Common myeloid progenitor, CD34-positive (primary cell): Measurements from ENCODE around the gene SMOC2.

ENCODE experiments used
- CTCF ChIA-PET: fragments of 350-600 bp; sonication (Branson Sonifier 250); formaldehyde crosslinking; loops from one replicate; lab custom pipeline; 2021; ENCODE audit warnings: antibody characterized with exemption; lab: Charles Lee
- POLR2A ChIA-PET: fragments of 350-600 bp; sonication (Branson Sonifier 250); formaldehyde crosslinking; loops from one replicate; lab custom pipeline; 2021; ENCODE audit warnings: antibody characterized with exemption; lab: Charles Lee
- DNase-seq, 3 donors: peaks; one replicate each; pipeline versions ENCODE4 v3.0.0 to v3.0.0-alpha.2; 2013
- H3K27ac ChIP-seq, 2 experiments: 1 replicate in 1 of 2; 2 replicates in 1 of 2; pipeline ENCODE4 v1.7.0; 2013; ENCODE audit warnings: inconsistent platforms in 2 of 2, low read length in 2 of 2, mild to moderate bottlenecking in 2 of 2, low read depth in 1 of 2, moderate library complexity in 1 of 2; ENCODE audit not compliant: severe bottlenecking in 2 of 2, insufficient read depth in 1 of 2, poor library complexity in 1 of 2
- H3K27me3 ChIP-seq, 5 experiments: replicated peaks in 2 of 5; 1 replicate in 3 of 5; 2 replicates in 2 of 5; pipeline versions ENCODE4 v1.6.1 to v1.7.0; 2013; ENCODE audit warnings: low read length in 4 of 5, mild to moderate bottlenecking in 2 of 5, moderate library complexity in 2 of 5, inconsistent platforms in 1 of 5; ENCODE audit not compliant: insufficient read depth in 5 of 5, control insufficient read depth in 4 of 5
- H3K36me3 ChIP-seq, 4 experiments: 1 replicate in 2 of 4; 2 replicates in 2 of 4; pipeline versions ENCODE4 v1.6.1 to v1.7.0; 2013; ENCODE audit warnings: low read length in 3 of 4, control low read depth in 1 of 4, mild to moderate bottlenecking in 1 of 4; ENCODE audit not compliant: control insufficient read depth in 4 of 4, insufficient read depth in 4 of 4
- H3K4me1 ChIP-seq, 4 experiments: 1 replicate in 3 of 4; 2 replicates in 1 of 4; pipeline versions ENCODE4 v1.6.1 to v1.7.1; 2013; ENCODE audit warnings: low read length in 3 of 4, mild to moderate bottlenecking in 3 of 4, control low read depth in 1 of 4, inconsistent platforms in 1 of 4, moderate library complexity in 1 of 4; ENCODE audit not compliant: control insufficient read depth in 4 of 4, insufficient read depth in 4 of 4; ENCODE audit errors: control extremely low read depth in 1 of 4
- H3K4me3 ChIP-seq, 7 experiments: 1 replicate in 4 of 7; 2 replicates in 3 of 7; pipeline versions ENCODE4 v1.5.1 to v1.7.0; 2013; ENCODE audit warnings: mild to moderate bottlenecking in 7 of 7, low read length in 6 of 7, moderate library complexity in 6 of 7, inconsistent platforms in 2 of 7, low read depth in 2 of 7, control low read depth in 1 of 7; ENCODE audit not compliant: insufficient read depth in 4 of 7, control insufficient read depth in 1 of 7; ENCODE audit errors: extremely low read depth in 1 of 7
- H3K9me3 ChIP-seq, 5 experiments: 1 replicate in 4 of 5; 2 replicates in 1 of 5; pipeline versions ENCODE4 v1.6.1 to v1.7.1; 2013; ENCODE audit warnings: low read length in 4 of 5, mild to moderate bottlenecking in 2 of 5, inconsistent platforms in 1 of 5, low read depth in 1 of 5, moderate library complexity in 1 of 5; ENCODE audit not compliant: control insufficient read depth in 4 of 5, insufficient read depth in 2 of 5; ENCODE audit errors: control extremely low read depth in 1 of 5
- WGBS: methylation state at CpG from one replicate; pipeline ENCODE4 v1.1.5; 2013; ENCODE audit not compliant: insufficient coverage; 5-methylcytosine and 5-hydroxymethylcytosine counted together

Gene SMOC2

GRCh38 chr6:168709991-168710390, 269.0 kb downstream of the SMOC2 start:
- no peaks in the 10 kb centered on the region for H3K36me3 ChIP-seq
- peaks cover 0 to 4% (median 0%) of the 10 kb centered on the region in 5 experiments for H3K27me3 ChIP-seq
- no peak overlapping the region for H3K4me3 ChIP-seq
- ChIA-PET POLR2A (no interaction called here), CTCF (interaction anchor here (0.6 kb wide), 1 partner anchor 984 kb away, joined by 3 read pairs; no protein-coding TSS in a partner anchor)
- no peak for DNase-seq
- WGBS: 94% methylated on average over 7 of the region's 9 CpGs
- no peaks in the 10 kb centered on the region for H3K4me1 ChIP-seq
- H3K27ac ChIP-seq: no peak overlapping the region
- peaks cover 0 to 6% (median 0%) of the 10 kb centered on the region in 5 experiments for H3K9me3 ChIP-seq

GRCh38 chr6:168711049-168711640, 270.2 kb downstream of the SMOC2 start:
- peaks cover 0 to 3% (median 0%) of the 10 kb centered on the region in 5 experiments for H3K9me3 ChIP-seq
- H3K4me1 ChIP-seq: no peaks in the 10 kb centered on the region
- no peak overlapping the region for H3K27ac ChIP-seq
- 46% methylated on average over 2 of the region's 5 CpGs for WGBS
- no peak for DNase-seq
- peaks cover 0 to 4% (median 0%) of the 10 kb centered on the region in 5 experiments for H3K27me3 ChIP-seq
- ChIA-PET CTCF (interaction anchor here (1.3 kb wide), 1 partner anchor 15 kb away, joined by 3 read pairs; no protein-coding TSS in a partner anchor), POLR2A (interaction anchor here (0.6 kb wide), 1 partner anchor 1469 kb away, joined by 3 read pairs; no protein-coding TSS in a partner anchor)
- H3K36me3 ChIP-seq: no peaks in the 10 kb centered on the region
- no peak overlapping the region for H3K4me3 ChIP-seq

DNA sequence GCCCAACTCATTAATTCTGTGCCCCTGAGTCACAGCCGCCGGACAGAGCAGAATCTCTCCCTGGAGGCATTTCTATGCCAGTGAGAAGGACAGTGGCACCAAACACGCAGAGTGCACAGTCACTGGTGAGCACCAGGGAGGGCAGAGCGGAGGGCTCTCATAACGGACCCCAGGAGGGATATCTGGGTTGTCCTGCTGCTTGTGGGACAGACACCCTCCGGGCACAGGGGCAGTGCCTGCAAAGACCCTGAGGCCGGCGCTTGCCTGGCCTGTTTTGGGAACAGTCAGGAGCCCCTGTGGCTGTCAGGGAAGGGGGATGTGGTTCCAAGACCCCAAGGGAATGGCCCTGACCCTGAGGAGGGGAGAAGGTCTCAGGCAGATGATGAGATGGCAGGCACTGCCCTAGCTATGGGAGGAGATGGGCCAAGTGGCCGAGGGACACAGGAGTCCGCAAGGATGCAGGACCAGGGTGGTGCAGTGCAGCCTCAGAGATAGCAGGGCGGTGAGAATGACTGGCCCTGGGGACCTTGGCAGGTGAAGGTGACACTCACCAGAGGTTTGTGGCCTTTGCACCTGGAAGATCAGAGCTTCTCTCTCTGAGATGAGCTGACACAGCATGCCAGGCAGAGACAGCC, 270.8 kb downstream of the SMOC2 start:
- WGBS: 92% methylated on average over 10 of the region's 11 CpGs
- H3K27ac ChIP-seq: no peak overlapping the region
- peaks cover 0 to 4% (median 0%) of the 10 kb centered on the region in 5 experiments for H3K27me3 ChIP-seq
- CTCF ChIA-PET: interaction anchor here (1.3 kb wide), 1 partner anchor 14 kb away, joined by 3 read pairs; no protein-coding TSS in a partner anchor
- DNase-seq: no peak
- no peaks in the 10 kb centered on the region for H3K36me3 ChIP-seq
- peaks cover 0 to 2% (median 0%) of the 10 kb centered on the region in 5 experiments for H3K9me3 ChIP-seq
- no peaks in the 10 kb centered on the region for H3K4me1 ChIP-seq
- POLR2A ChIA-PET: no interaction called here
- H3K4me3 ChIP-seq: no peak overlapping the region

GRCh38 chr6:168712993-168713392, 272.0 kb downstream of the SMOC2 start:
- H3K27ac ChIP-seq: no peak overlapping the region
- no peak for DNase-seq
- 80% methylated on average over 5 of the region's 5 CpGs for WGBS
- ChIA-PET POLR2A (no interaction called here), CTCF (interaction anchor here (0.6 to 1.0 kb wide), 2 partner anchors 64 to 469 kb away, joined by 3 read pairs; no protein-coding TSS in a partner anchor)
- no peaks in the 10 kb centered on the region for H3K4me1 ChIP-seq
- no peaks in the 10 kb centered on the region for H3K36me3 ChIP-seq
- peaks cover 0 to 4% (median 0%) of the 10 kb centered on the region in 5 experiments for H3K27me3 ChIP-seq
- no peak overlapping the region for H3K4me3 ChIP-seq
- no peaks in the 10 kb centered on the region for H3K9me3 ChIP-seq

- ChIA-PET POLR2A (no interaction called here), CTCF (interaction anchor here (1.0 kb wide), 1 partner anchor 64 kb away, joined by 3 read pairs; no protein-coding TSS in a partner anchor)
- no peak overlapping the region for H3K27ac ChIP-seq
- no peaks in the 10 kb centered on the region for H3K36me3 ChIP-seq
- H3K4me3 ChIP-seq: no peak overlapping the region
- no peaks in the 10 kb centered on the region for H3K4me1 ChIP-seq
- peak in 1 of 3 donors; percentile 13 for DNase-seq
- 75% methylated on average over 3 of the region's 3 CpGs for WGBS
- no peaks in the 10 kb centered on the region for H3K9me3 ChIP-seq
- peaks cover 0 to 4% (median 0%) of the 10 kb centered on the region in 5 experiments for H3K27me3 ChIP-seq
Measured at GRCh38 chr6:168713839-168714238, 272.9 kb downstream of the SMOC2 start.

DNA sequence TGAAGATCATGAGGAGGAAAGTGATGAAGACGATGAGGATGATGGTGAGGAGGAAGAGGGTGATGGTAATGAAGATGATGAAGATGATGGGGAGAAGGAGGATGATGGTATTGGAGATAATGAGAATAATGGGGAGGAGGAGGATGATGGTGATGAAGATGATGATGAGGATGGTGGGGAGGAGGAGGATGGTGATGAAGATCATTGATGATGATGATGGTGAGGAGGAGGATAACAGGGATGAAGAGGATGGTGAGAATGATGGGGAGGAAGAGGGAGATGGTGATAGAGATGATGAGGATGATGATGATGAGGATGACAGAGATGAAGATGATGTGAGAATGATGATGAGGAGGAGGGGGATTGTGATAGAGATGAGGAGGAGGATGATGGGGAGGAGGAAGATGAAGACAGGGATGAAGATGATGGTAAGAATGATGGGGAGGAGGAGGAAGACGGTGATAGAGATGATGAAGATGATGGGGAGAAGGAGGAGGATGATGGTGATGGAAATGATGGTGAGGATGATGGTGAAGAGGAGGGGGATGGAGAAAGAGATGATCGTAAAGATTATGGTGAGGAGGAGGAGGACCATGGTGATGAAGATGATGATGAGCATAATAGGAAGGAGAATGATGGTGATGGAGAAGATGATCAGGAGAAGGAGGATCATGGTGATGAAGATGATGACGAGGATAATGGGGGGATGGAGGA, 273.7 kb downstream of the SMOC2 start:
- H3K27ac ChIP-seq: no peak overlapping the region
- H3K9me3 ChIP-seq: no peaks in the 10 kb centered on the region
- POLR2A ChIA-PET: no interaction called here
- no peaks in the 10 kb centered on the region for H3K4me1 ChIP-seq
- H3K36me3 ChIP-seq: no peaks in the 10 kb centered on the region
- WGBS: 96% methylated on average over 4 of the region's 4 CpGs
- H3K4me3 ChIP-seq: no peak overlapping the region
- CTCF ChIA-PET: no interaction called here
- DNase-seq: peak in 1 of 3 donors; percentile 28
- peaks cover 0 to 4% (median 0%) of the 10 kb centered on the region in 5 experiments for H3K27me3 ChIP-seq
